OCI-LY1 (cell line): ENCODE results near the gene PRODH.
"Not testable (repeated sequence)": the region's sequence is repeated elsewhere in the genome, so short reads cannot be mapped to it uniquely, and the experiment has no call there.

ENCODE experiments used
- H2AFZ ChIP-seq: fragments of 200-600 bp; sonication (generic), shearing (Covaris generic); 2 replicates; pipeline ENCODE4 v1.6.0; 2014; ENCODE audit warnings: antibody characterized with exemption, mild to moderate bottlenecking, low read length
- H3F3A ChIP-seq: fragments of 200-600 bp; sonication (generic), shearing (Covaris generic); 2 replicates; pipeline ENCODE4 v1.6.0; 2014; ENCODE audit warnings: mild to moderate bottlenecking, antibody characterized with exemption, low read length, moderate library complexity; ENCODE audit not compliant: insufficient read depth
- H3K27ac ChIP-seq: fragments of 200-600 bp; sonication (generic); 2 replicates; pipeline ENCODE4 v1.5.1; 2014; ENCODE audit warnings: low read length, mixed run types, mild to moderate bottlenecking, low read depth; ENCODE audit not compliant: poor library complexity, severe bottlenecking
- H3K27me3 ChIP-seq: fragments of 200-600 bp; sonication (generic); 2 replicates; pipeline ENCODE4 v1.6.0; 2014; ENCODE audit warnings: antibody characterized with exemption, mild to moderate bottlenecking, low read length, moderate library complexity; ENCODE audit not compliant: insufficient read depth
- H3K36me3 ChIP-seq: fragments of 200-600 bp; sonication (generic); 2 replicates; pipeline ENCODE4 v1.6.1; 2014; ENCODE audit warnings: mild to moderate bottlenecking, antibody characterized with exemption, low read length, moderate library complexity, mixed read lengths; ENCODE audit not compliant: insufficient read depth
- H3K4me1 ChIP-seq: fragments of 200-600 bp; sonication (generic); 2 replicates; pipeline ENCODE4 v1.5.1; 2014; ENCODE audit warnings: mild to moderate bottlenecking, low read length, moderate library complexity; ENCODE audit not compliant: insufficient read depth, severe bottlenecking
- H3K4me2 ChIP-seq: fragments of 200-600 bp; sonication (generic), shearing (Covaris generic); 2 replicates; pipeline ENCODE4 v1.6.1; 2014; ENCODE audit warnings: low read length
- H3K4me3 ChIP-seq: fragments of 200-600 bp; sonication (generic); 2 replicates; pipeline ENCODE4 v1.5.1; 2014; ENCODE audit warnings: low read length, low read depth, mild to moderate bottlenecking, mixed read lengths; ENCODE audit not compliant: poor library complexity, severe bottlenecking
- H3K79me2 ChIP-seq: fragments of 200-600 bp; shearing (Covaris generic); 2 replicates; pipeline ENCODE4 v1.6.1; 2016; ENCODE audit warnings: mixed run types, low read length, mixed read lengths; ENCODE audit not compliant: insufficient read depth
- H3K9ac ChIP-seq: fragments of 200-600 bp; sonication (generic), shearing (Covaris generic); 2 replicates; pipeline ENCODE4 v1.6.1; 2014; ENCODE audit warnings: mild to moderate bottlenecking, low read length, mixed read lengths
- H3K9me2 ChIP-seq: fragments of 200-600 bp; sonication (generic), shearing (Covaris generic); 2 replicates; pipeline ENCODE4 v1.6.1; 2014; ENCODE audit warnings: low read depth, mild to moderate bottlenecking, low read length, mixed read lengths
- H3K9me3 ChIP-seq: fragments of 200-600 bp; shearing (Covaris generic); 2 replicates; pipeline ENCODE4 v1.6.1; 2014; ENCODE audit warnings: low read length, mixed read lengths
- H4K20me1 ChIP-seq: fragments of 200-600 bp; sonication (generic), shearing (Covaris generic); 2 replicates; pipeline ENCODE4 v1.6.0; 2016; ENCODE audit warnings: mild to moderate bottlenecking, low read length; ENCODE audit not compliant: insufficient read depth
- EZH2 ChIP-seq: fragments of 200-600 bp; sonication (generic), shearing (Covaris generic); IDR thresholded peaks from 2 replicates; pipeline ENCODE4 v1.8.0; 2017; ENCODE audit warnings: borderline replicate concordance, mixed run types, mild to moderate bottlenecking, antibody characterized with exemption, low read length, moderate library complexity, mixed read lengths
- TF ChIP-seq, protein P1 (sequence below): fragments of 200-600 bp; sonication (generic), shearing (Covaris generic); IDR thresholded peaks from 2 replicates; pipeline ENCODE4 v1.5.1; 2017; ENCODE audit warnings: mild to moderate bottlenecking, antibody characterized with exemption, low read length, moderate library complexity, mixed read lengths

Gene PRODH

GRCh38 chr22:18968011-18968749 lies 32.1 kb upstream of the PRODH start:
- Histone ChIP-seq H4K20me1 (no peaks in the 10 kb centered on the region), H3K9ac (no peak overlapping the region), H3F3A (no peaks in the 10 kb centered on the region), H3K27me3 (no peaks in the 10 kb centered on the region), H3K9me2 (no peaks in the 10 kb centered on the region), H3K4me3 (no peak overlapping the region), H3K27ac (no peak overlapping the region), H2AFZ (no peak overlapping the region), H3K36me3 (no peaks in the 10 kb centered on the region), H3K79me2 (no peaks in the 10 kb centered on the region), H3K9me3 (no peaks in the 10 kb centered on the region), H3K4me2 (no peak overlapping the region), H3K4me1 (no peaks in the 10 kb centered on the region)
- TF ChIP-seq EZH2 = no peak
- TF ChIP-seq, protein P1, sequence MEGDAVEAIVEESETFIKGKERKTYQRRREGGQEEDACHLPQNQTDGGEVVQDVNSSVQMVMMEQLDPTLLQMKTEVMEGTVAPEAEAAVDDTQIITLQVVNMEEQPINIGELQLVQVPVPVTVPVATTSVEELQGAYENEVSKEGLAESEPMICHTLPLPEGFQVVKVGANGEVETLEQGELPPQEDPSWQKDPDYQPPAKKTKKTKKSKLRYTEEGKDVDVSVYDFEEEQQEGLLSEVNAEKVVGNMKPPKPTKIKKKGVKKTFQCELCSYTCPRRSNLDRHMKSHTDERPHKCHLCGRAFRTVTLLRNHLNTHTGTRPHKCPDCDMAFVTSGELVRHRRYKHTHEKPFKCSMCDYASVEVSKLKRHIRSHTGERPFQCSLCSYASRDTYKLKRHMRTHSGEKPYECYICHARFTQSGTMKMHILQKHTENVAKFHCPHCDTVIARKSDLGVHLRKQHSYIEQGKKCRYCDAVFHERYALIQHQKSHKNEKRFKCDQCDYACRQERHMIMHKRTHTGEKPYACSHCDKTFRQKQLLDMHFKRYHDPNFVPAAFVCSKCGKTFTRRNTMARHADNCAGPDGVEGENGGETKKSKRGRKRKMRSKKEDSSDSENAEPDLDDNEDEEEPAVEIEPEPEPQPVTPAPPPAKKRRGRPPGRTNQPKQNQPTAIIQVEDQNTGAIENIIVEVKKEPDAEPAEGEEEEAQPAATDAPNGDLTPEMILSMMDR = no peak

- not testable (repeated sequence) for H4K20me1 ChIP-seq, H3K4me2 ChIP-seq, H3F3A ChIP-seq, H3K27ac ChIP-seq, H2AFZ ChIP-seq, H3K36me3 ChIP-seq, H3K27me3 ChIP-seq, H3K9ac ChIP-seq, H3K9me3 ChIP-seq, H3K4me3 ChIP-seq, H3K79me2 ChIP-seq, H3K9me2 ChIP-seq, H3K4me1 ChIP-seq
Measured at GRCh38 chr22:18967391-18968010, 31.4 kb upstream of the PRODH start.

DNA sequence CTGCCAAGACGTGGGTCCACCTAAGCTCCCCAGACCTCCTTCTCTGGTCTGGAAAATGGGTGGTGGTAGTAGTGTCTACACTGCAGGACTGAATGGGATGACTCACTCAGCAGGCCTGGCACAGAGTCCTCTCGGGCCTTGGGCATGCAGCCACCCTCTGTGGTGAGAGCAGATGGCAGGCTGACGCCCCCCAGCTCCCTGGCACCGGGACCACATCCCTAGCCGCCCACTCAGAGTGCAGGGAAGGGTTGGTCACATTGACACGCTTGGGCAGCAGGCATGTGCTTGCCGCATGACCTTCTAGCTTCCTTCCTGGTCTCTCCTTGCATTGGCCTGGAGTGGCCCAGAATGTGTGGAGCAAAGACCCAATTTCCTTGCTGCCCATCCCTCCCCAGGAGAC lies 30.7 kb upstream of the PRODH start:
- Histone ChIP-seq H3K4me3 (no peak overlapping the region), H4K20me1 (no peaks in the 10 kb centered on the region), H3K4me2 (no peak overlapping the region), H3K4me1 (no peaks in the 10 kb centered on the region), H3K9me2 (no peaks in the 10 kb centered on the region), H2AFZ (no peak overlapping the region), H3K79me2 (no peaks in the 10 kb centered on the region), H3K27ac (no peak overlapping the region), H3K9me3 (no peaks in the 10 kb centered on the region), H3F3A (no peaks in the 10 kb centered on the region), H3K9ac (no peak overlapping the region), H3K27me3 (no peaks in the 10 kb centered on the region), H3K36me3 (no peaks in the 10 kb centered on the region)
- TF ChIP-seq EZH2 = no peak
- TF ChIP-seq, protein P1 = no peak
